ENCODE data around the gene SFT2D1.

The SFT2D1 gene

DNA sequence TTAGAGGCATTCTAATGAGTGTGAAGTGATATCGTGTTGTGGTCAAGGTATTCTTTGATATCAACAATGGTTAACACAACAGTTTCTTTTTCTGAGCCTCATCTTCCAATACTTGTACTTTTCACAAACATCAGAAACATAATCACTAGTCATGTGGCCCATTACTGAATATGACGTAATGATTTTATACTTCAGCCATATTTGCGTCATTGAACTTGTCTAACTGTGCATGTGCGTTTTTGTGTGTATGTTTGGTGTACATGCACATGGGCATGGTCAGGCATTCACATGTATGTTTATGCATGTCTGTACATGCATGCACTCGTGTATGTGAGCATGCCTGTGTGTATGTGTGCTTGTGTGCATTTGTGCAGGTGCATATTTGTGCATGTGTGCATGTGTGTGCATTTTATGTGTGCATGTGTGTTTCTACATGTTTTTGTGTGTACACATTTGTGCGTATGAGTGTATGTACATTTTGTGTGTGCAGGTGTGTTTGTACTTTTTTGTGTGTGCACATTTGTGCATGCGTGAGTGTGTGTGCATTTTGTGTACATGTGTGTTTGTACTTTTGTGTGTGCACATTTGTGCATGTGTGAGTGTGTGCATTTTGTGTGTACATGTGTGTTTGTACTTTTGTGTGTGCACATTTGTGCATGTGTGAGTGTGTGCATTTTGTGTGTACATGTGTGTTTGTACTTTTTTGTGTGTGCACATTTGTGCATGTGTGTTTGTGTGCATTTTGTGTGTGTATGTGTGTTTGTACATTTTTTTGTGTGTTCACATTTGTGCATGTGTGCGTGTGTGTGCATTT lies 63.6 kb downstream of the SFT2D1 start:
- H3K4me3 ChIP-seq (ENCODE audit: low read depth, low read length): no peak overlapping the region

DNA sequence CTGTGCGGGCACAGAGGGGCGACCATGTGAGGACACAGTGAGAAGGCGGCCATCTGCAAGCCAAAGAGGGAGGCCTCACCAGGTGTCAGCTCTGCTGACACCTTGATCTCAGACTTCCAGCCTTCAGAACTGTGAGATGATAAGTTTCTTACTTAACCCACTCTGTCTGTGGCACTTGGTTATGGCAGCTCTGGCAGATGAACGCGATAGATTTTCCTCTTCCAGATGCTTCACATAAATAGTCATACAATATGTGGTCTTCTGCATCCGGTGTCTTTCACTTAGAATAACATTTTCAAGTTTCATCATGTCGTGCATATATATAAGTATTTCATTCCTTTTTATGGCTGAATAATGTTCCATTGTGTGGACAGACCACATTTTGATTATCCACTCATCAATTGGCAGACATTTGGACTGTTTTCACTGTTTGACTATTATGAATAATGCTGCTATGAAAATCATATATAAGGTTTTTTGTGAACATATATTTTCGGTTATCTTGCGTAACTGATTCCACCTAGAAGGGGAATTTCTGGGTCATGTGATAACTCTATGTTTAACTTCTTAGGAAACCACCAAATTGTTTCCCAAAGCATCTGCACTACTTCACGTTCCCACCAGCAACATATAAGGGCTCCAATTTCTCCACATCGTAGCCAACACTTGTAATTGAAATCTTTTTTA lies 64.3 kb downstream of the SFT2D1 start:
- no peak overlapping the region for H3K4me3 ChIP-seq (ENCODE audit: low read depth, low read length)

DNA sequence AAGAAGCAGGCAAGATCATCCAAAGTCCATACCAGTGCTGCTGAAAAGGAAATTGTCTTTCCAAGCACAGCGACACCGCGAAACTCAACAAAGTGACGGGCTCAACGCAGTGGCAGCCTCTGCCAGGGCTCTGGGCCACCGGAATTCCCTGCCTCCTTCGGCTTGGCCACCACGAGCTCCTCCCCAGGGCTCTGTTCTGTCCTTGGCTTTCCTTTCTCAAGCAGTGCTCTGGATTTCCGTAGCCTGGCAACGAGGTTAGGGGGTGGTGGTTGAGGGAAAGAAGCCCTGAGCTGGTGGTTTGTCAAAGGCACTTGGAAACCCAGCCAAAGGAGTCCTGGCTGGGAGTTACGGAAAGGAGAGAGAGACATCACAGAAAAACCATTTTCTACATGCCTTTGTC lies 65.3 kb downstream of the SFT2D1 start:
- no peak overlapping the region for H3K4me3 ChIP-seq (ENCODE audit: low read depth, low read length)

DNA sequence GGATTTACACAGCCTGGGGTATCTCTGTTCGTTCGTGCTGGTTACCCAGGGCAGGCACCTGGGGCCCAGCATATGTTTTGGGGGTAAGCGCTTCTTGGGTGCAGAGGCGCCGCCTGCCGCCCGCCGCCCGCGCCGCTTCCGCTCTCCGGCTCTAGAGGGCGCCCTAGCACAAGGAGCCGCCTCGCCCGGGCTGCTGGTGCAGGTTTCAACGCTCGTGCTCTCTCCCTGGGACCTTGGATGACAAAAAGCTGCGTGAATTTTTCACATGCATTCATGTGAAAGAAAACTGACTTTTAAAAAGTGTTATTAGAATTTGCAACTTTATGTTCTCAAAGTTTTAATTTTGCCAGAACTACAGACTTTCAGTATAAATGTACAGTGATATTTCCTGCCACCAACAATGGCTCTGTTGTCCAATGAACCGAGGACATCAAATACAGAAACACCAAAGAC lies 66.6 kb downstream of the SFT2D1 start:
- H3K4me3 ChIP-seq (ENCODE audit: low read depth, low read length): no peak overlapping the region

DNA sequence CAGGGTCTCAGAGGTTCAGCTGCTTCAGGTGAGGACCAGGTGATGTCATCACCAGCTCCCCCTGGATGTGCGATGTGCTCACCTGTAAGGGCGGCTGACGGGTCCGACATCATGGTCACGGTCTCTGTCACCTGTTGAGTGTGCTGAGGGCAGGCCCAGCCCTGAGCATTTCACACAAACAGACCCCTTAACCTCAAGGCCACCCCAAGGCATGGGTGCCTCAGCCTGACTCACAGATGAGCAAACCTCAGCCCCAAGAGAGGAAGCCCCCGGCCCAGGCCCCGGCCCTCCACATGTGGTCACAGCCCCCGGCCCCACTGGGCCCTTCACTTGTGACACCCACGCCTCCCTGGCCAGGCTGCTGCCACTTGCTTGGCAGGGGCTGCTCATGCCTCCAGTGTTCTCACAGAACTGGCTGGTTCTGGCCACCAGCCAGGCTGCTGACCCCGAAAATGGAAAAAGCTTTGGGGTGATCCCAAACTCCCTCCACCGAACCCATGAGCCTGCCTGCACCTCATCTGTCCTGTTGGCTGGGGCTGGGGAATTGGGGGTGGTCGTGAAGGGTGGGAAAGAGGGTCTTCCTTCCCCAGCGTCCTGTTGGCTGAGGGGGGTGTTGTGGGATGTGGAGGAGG lies 67.5 kb downstream of the SFT2D1 start:
- H3K4me3 ChIP-seq (ENCODE audit: low read depth, low read length): no peak overlapping the region

DNA sequence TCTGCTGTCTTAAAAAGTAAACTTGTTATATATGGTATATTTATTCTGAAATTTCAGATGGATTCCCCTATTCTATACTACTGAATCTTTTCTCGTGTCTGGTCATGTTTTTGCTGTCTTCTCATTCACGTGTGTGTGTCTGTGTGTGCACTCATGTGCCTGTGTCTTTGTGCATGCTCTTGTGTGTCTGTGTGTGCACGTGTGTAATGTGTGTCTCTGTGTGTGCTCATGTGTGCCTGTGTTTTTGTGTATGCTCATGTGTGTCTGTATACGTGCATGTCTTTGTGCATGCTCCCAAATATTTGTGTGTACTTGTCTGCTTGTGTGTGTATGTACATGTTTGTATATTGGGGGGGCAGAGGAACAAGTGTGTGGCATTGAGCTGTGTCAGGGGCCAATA lies 68.2 kb downstream of the SFT2D1 start:
- no peak overlapping the region for H3K4me3 ChIP-seq (ENCODE audit: low read depth, low read length)

DNA sequence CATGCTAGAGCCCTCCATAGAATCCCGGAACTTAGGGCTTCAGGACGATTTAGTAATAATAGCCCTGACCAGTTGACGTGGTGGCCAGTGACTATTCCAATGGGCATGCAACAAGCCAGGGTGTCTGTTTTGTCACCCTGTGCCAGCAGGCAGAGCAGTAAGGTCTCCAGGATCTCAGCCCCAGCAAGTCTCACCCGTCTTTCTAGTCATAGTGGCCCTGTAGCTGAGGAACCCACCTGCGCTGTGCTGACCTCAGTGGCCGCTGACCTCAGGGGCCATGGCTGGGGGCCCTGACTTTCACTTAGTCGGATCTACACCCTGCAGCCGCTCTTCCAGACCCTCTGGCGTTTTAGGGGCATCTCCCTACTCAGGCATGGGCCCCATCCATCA lies 71.0 kb downstream of the SFT2D1 start:
- H3K4me3 ChIP-seq (ENCODE audit: low read depth, low read length): no peak overlapping the region

- no peak overlapping the region for H3K4me3 ChIP-seq (ENCODE audit: low read depth, low read length)
Observed at GRCh38 chr6:166270706-166271375, 71.5 kb downstream of the SFT2D1 start.

Measured in iPS-11a (cell line).